GM21515 (cell line): ENCODE data around the gene ATP12A.

Experiments used
- ATAC-seq: cut with Tn5 transposase; IDR thresholded peaks from one replicate; pipeline ENCODE4 v1.9.1; 2021; ENCODE audit not compliant: unreplicated experiment

The ATP12A gene

GRCh38 chr13:24680258-24680920 lies at the start of gene ATP12A:
Gene ATP12A (plus strand): TSS chr13:24680408. CDS start chr13:24680744, 336 bp downstream.
- no peak for ATAC-seq

DNA sequence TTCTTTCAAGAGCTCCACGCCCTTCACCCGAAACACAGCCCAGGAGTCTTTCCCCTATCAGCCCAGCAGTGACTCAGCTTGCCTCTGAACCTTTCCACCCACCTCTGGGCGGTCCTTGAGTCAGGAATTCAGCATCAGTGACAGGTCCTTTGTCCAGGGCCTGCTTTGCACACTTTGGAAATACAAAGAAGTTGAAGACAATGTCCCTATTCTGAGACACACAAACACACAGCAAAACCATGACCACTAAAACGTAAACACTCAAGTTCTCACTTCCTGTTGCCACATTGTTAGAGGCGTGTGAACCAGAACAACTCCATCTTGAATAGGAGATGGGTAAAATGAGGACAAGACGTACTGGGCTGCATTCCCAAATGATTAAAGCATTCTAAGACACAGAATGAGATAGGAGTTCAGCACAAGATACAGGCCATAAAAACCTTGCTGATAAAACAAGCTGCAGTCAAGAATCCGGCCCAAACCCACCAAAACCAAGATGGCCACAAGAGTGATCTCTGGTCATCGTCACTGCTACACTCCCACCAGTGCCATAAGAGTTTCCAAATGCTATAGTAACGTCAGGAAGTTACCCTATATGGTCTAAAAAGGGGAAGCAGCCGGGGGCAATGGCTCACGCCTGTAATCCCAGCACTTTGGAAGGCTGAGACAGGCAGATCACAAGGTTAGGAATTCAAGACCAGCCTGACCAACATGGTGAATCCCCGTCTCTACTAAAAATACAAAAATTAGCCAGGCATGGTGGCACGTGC lies 49.2 kb upstream of the ATP12A start:
- ATAC-seq: no peak

DNA sequence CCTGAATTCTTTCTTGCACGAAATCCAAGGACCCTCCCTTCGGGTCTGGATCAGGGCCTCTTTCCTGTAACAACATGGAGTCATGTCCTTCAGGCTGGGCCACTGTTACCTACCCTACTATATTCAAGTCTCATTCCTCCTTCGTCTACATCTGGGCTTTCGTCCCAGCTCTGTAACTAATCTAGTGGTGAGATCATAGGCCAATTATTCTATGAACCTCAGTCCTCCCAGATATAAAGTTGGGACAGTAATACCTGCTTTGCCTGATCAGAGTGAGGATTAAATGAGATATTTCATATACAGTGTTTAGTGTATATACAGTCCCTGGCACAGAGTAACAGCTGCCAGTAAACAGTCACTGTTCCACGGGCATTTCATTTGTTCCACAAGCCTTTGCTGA lies 48.3 kb upstream of the ATP12A start:
- ATAC-seq: no peak

DNA sequence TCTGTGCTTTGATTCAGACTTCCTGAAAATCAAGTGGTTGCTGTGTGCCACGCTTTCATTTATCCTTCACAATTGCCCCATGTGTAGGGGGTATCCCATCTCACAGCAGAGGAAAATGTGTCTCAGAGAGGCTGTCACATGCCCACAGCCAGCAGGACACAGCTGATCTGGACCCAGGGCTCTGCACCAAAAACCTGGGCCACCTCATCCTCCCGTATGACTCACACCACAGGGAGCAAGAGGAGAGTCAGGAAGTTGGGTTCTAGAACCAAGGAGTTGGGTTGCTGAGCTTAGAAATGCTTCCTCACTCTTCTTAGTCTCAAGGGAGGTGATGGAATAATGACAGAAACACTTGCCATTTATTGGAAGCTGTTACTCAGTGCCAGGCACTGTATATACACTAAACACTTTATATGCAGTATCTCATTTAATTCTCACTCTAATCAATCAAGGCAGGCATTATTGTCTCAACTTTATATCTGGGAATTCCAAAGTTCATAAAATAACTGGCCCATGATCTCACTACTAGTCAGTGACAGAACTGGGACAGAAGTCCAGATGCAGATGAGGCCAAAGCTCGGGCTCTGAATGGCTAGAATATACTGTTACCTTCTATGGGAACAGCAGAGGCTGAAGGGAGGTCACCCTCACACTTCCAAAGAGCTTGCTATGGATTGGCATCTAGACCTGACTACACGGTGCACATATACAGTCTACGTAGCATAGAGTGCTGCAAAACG lies 47.7 kb upstream of the ATP12A start:
- no peak for ATAC-seq

GRCh38 chr13:24636776-24637175 lies 43.4 kb upstream of the ATP12A start:
- ATAC-seq: no peak

GRCh38 chr13:24638096-24638495 lies 42.1 kb upstream of the ATP12A start:
- no peak for ATAC-seq

- no peak for ATAC-seq
Measured at GRCh38 chr13:24640752-24641151, 39.5 kb upstream of the ATP12A start.

DNA sequence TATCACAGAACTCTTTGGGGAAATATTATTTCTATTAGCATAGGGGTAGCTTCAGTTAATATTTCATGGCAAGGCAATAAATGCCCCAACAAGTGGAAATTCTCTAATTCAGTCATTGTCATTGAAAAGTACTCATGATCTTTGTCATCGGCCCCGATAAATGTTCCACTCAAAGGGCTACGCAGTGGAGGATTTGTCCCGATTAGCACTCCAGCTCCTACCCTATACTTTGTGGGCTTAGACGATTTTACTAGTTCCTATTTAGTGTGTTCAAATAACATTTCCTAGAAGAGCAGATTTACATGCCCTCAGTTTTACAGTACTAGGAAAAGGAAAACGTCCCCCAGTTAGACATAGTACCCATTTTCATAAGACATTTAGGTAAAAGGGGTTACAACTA lies 38.0 kb upstream of the ATP12A start:
- no peak for ATAC-seq

- no peak for ATAC-seq
Measured at GRCh38 chr13:24644036-24644435, 36.2 kb upstream of the ATP12A start.

GRCh38 chr13:24648271-24648670 lies 31.9 kb upstream of the ATP12A start:
- ATAC-seq: no peak

- ATAC-seq: no peak
Measured at GRCh38 chr13:24648983-24649687, 31.1 kb upstream of the ATP12A start.

DNA sequence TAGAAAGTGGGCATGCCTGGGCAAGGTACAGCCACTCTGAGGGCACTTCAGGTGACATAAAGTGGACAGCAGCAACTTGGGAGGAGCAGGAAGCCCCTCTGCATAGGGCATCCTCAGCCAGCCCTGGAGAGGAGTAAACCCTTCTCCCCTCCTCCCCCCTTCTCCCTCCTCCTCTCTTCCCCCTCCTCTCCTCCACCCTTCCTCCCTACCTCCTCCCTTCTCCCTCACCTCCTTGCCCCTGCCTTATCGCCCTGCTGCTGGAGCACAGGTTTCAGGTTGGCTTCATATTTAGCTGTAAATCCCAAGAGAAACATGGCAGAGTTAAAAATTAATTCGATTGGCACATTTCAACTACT lies 30.5 kb upstream of the ATP12A start:
- no peak for ATAC-seq

DNA sequence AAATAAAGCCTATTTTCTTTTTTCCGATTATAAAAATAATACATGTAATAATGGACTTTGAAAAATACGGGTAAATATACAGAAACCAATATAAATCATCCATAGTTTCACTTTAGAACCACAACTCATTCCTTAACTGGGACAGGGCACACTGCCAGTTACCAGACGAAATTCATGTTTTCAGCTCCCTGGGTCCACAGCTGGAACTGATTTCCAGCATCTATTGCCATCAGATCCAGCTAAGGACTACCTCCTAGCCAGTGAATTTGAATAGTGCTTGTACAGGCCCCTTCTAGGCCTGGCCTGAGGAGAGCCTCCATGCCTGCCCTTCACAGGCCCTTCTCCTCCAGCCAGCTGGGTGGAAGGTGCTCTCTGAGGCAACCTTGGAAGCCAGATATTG lies 30.0 kb upstream of the ATP12A start:
- no peak for ATAC-seq

DNA sequence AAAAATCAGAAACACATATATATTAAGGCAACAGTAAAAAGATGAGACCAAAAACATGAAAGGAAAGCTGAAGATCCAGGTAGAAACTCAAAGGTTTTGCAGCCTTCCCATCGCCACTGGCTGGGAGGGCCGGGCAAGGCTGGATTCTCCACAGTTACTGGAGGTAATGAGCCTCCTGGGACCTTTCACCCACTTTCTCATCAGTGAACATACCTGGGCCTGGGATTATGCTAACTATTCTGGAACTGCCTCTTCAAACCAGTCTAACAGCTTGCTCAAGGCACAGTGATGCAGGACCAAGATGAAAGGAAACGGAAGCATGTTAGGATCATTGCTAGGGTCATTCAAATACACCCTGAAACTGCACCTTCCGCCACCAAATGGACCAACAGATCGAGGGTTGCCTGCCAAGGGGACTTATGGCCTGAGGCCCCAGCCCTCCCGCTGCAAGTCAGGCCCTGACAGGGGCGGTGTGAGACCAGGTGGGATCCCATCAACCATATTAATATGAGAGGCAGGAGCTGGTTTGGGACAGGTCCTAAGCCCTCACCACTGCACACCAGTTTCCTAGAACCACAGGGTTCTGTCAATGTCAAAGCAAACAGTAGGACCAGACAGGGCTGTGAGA lies 28.4 kb upstream of the ATP12A start:
- ATAC-seq: no peak

GRCh38 chr13:24652359-24652758 lies 27.8 kb upstream of the ATP12A start:
- ATAC-seq: no peak

DNA sequence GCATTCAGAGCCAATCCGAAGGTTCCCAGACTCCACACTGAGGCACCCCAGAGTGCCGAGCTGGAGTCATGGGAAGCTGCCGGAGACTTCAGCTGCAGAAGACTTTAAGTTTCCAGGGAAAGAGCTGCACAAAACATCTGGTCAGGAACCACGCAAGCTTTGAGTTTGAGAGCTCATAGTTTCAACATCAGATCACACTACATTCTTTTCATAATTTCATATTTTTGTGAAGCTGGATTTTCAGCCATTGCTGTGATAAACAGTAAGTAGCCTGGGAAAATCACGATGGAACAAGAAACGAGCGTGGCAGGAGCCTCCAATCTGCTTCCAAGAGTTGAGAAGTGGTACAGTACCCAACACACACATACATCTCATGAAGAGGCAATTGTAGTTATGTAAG lies 25.5 kb upstream of the ATP12A start:
- no peak for ATAC-seq

DNA sequence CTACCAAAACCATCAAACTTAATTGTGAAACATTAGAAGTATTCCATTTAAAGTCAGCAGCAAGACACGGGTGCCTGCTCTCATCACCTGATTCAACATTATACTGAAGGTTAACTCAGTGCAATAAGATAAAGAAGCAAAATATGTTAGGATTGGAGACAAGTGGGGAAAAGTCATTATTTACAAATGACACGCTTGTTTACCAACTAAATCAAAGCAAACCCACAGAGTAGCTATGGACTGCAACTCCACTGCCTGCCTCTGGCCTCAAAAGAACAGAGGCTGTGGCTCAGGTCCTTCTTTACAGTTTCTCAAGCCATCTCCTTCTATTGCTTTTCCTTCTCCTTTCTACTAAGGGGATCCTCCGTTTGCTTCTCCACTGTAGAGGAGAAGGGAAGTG lies 21.0 kb upstream of the ATP12A start:
- ATAC-seq: no peak

DNA sequence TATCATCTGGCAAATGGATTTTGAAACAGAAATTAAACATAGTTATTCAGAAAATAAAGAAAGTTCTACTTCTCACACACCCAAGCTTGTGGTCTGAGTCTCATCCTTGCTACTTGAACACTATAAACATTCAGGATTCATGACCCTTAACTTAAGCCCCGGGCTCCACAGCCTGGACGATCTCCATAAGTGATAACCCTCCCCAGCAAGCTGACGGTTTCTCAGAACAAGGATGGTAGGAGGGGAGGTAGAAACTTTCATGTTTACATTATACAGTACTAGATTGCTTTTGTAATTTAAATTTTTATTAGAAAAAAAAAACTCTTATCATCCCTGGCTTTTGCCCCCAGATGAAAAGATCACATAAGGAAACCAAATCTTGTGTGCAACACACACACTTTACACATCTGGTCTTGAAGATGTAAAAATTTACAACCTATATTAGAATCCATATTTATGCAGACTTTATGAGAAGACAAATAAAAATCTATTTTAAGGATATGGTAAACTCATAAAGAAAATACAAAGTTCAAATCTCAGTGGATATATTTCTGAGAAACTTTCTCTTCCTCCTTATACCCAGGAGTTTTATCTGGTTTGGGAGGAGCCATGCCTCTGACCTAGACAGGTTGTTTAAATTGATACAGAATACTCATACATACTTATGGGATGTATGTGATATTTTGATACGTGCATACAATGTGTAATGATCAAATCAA lies 20.0 kb upstream of the ATP12A start:
- ATAC-seq: no peak

DNA sequence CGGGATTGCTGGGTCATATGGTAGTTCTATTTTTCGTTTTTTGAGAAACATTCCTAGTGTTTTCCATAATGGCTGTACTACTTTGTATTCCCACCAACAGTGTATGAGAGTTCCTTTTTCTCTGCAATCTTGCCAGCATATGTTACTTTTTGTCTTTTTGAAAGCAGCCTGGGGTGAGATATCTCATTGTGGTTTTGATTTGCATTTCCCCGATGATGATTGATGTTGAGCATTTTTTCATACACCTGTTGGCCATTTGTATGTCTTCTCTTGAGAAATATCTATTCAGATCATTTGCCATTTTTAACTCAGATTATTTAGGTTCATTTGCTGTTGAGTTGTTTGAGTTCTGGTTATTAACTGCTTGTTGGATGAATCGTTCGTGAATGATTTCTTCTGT lies 18.5 kb upstream of the ATP12A start:
- ATAC-seq: no peak
